IMR-90 (cell line): ENCODE data around the gene TNS3. TPM values are rescaled to one million over a fixed set of nuclear protein-coding genes. Genes with fewer than 3 reads are reported as not detected.

Experiments used
- ATAC-seq: fragments of 200-7000 bp; cut with Tn5 transposase; 2 replicates; pipeline ENCODE4 v1.9.1; 2020; ENCODE audit warnings: low read depth, mild to moderate bottlenecking, moderate library complexity
- BruUV-seq: library from RNA; stranded (reverse); fragments of 400-500 nt; replicated peaks from 2 replicates; lab custom pipeline; 2021; lab: Mats Ljungman, UMichigan
- CTCF ChIA-PET: fragments of 300-600 bp; formaldehyde crosslinking; extraction: SDS; loops from one replicate; lab custom pipeline; 2021; ENCODE audit warnings: antibody characterized with exemption; lab: Yijun Ruan, JAX
- POLR2A ChIA-PET: fragments of 300-600 bp; sonication (Branson Sonifier 250); formaldehyde crosslinking; loops from one replicate; lab custom pipeline; 2022; ENCODE audit warnings: antibody characterized with exemption; ENCODE audit not compliant: unreplicated experiment; lab: Charles Lee
- DNase-seq: peaks from one replicate; pipeline ENCODE4 v3.0.0; 2013
- H2AFZ ChIP-seq: replicated peaks from 2 replicates; pipeline ENCODE3; 2013; ENCODE audit warnings: low read length, mild to moderate bottlenecking; ENCODE audit not compliant: poor library complexity
- H2AK5ac ChIP-seq: 2 replicates; pipeline ENCODE4 v1.6.1; 2013; ENCODE audit warnings: low read depth, low read length, inconsistent platforms
- H2AK9ac ChIP-seq: replicated peaks from 2 replicates; pipeline ENCODE3; 2013; ENCODE audit warnings: mild to moderate bottlenecking, low read depth, low read length, moderate library complexity; ENCODE audit not compliant: poor library complexity
- H2BK120ac ChIP-seq: 2 replicates; pipeline ENCODE4 v1.6.1; 2013; ENCODE audit warnings: low read depth, low read length, inconsistent platforms
- H2BK15ac ChIP-seq: 3 replicates; pipeline ENCODE4 v1.6.1; 2013; ENCODE audit warnings: low read depth, low read length, inconsistent platforms
- H2BK20ac ChIP-seq: 2 replicates; pipeline ENCODE4 v1.6.1; 2013; ENCODE audit warnings: low read depth, mild to moderate bottlenecking, inconsistent platforms, low read length, moderate library complexity
- H2BK5ac ChIP-seq: 2 replicates; pipeline ENCODE4 v1.6.1; 2013; ENCODE audit warnings: mild to moderate bottlenecking, low read depth, low read length, inconsistent platforms; ENCODE audit not compliant: poor library complexity, severe bottlenecking
- H3K14ac ChIP-seq: replicated peaks from 2 replicates; pipeline ENCODE4 v1.6.1; 2013; ENCODE audit warnings: low read depth, low read length, inconsistent platforms
- H3K18ac ChIP-seq: 2 replicates; pipeline ENCODE4 v1.6.1; 2013; ENCODE audit warnings: low read depth, low read length, control low read depth
- H3K23ac ChIP-seq: 2 replicates; pipeline ENCODE4 v1.6.1; 2013; ENCODE audit warnings: low read depth, low read length, inconsistent platforms
- H3K27ac ChIP-seq: 2 replicates; pipeline ENCODE4 v1.5.1; 2013; ENCODE audit warnings: mild to moderate bottlenecking, control low read depth, low read length; ENCODE audit not compliant: insufficient read depth
- H3K27me3 ChIP-seq: 2 replicates; pipeline ENCODE4 v1.6.1; 2013; ENCODE audit warnings: low read length; ENCODE audit not compliant: control insufficient read depth, insufficient read depth
- H3K36me3 ChIP-seq: 2 replicates; pipeline ENCODE4 v1.6.1; 2013; ENCODE audit warnings: low read length, mixed read lengths; ENCODE audit not compliant: control insufficient read depth, insufficient read depth
- H3K4ac ChIP-seq: 2 replicates; pipeline ENCODE4 v1.6.1; 2013; ENCODE audit warnings: low read depth, low read length, inconsistent platforms
- H3K4me1 ChIP-seq: 2 replicates; pipeline ENCODE4 v1.6.1; 2013; ENCODE audit warnings: low read length, mixed read lengths; ENCODE audit not compliant: control insufficient read depth, insufficient read depth
- H3K4me2 ChIP-seq: 2 replicates; pipeline ENCODE4 v1.6.1; 2013; ENCODE audit warnings: low read depth, mild to moderate bottlenecking, control low read depth, low read length, moderate library complexity
- H3K4me3 ChIP-seq: 2 replicates; pipeline ENCODE4 v1.5.1; 2013; ENCODE audit warnings: low read depth, mild to moderate bottlenecking, control low read depth, low read length, moderate library complexity; ENCODE audit not compliant: insufficient read depth
- H3K56ac ChIP-seq: 2 replicates; pipeline ENCODE4 v1.6.1; 2013; ENCODE audit warnings: low read length, inconsistent platforms; ENCODE audit not compliant: insufficient read depth; ENCODE audit errors: extremely low read depth
- H3K79me1 ChIP-seq, 2 experiments: 2 replicates each; pipeline ENCODE4 v1.6.1; 2013; ENCODE audit warnings: low read length in 2 of 2, inconsistent platforms in 1 of 2, low read depth in 1 of 2
- H3K9ac ChIP-seq: 2 replicates; pipeline ENCODE4 v1.6.1; 2013; ENCODE audit warnings: low read depth, low read length, control low read depth
- H3K9me1 ChIP-seq: 2 replicates; pipeline ENCODE4 v1.6.1; 2013; ENCODE audit warnings: low read length, inconsistent platforms; ENCODE audit not compliant: insufficient read depth
- H3K9me3 ChIP-seq: 2 replicates; pipeline ENCODE4 v1.6.1; 2013; ENCODE audit warnings: low read length; ENCODE audit not compliant: control insufficient read depth, insufficient read depth
- H4K20me1 ChIP-seq: 2 replicates; pipeline ENCODE4 v1.6.1; 2013; ENCODE audit warnings: low read length, inconsistent platforms; ENCODE audit not compliant: insufficient read depth
- H4K5ac ChIP-seq: 2 replicates; pipeline ENCODE4 v1.6.1; 2013; ENCODE audit warnings: mild to moderate bottlenecking, low read depth, low read length, control low read depth
- H4K8ac ChIP-seq, 2 experiments: 2 replicates each; pipeline ENCODE4 v1.6.1; 2013; ENCODE audit warnings: low read depth in 2 of 2, low read length in 2 of 2, control low read depth in 1 of 2, inconsistent platforms in 1 of 2
- H4K91ac ChIP-seq: 2 replicates; pipeline ENCODE4 v1.6.1; 2013; ENCODE audit warnings: low read depth, low read length, inconsistent platforms; ENCODE audit not compliant: insufficient read depth
- BHLHE40 ChIP-seq: fragments of 150-350 bp; IDR thresholded peaks from 2 replicates; pipeline ENCODE4 v1.6.1; 2016; ENCODE audit warnings: mild to moderate bottlenecking, low read depth, low read length
- CEBPB ChIP-seq: IDR thresholded peaks from 2 replicates; pipeline ENCODE4 v1.6.1; 2012; ENCODE audit warnings: low read depth, low read length, improper control_type of control experiment
- MXI1 ChIP-seq: IDR thresholded peaks from 2 replicates; pipeline ENCODE4 v1.6.1; 2012; ENCODE audit warnings: low read depth, mild to moderate bottlenecking, low read length, moderate library complexity, borderline replicate concordance
- RFX5 ChIP-seq: IDR thresholded peaks from 2 replicates; pipeline ENCODE4 v1.8.0; 2012; ENCODE audit warnings: low read depth, mild to moderate bottlenecking, low read length, moderate library complexity
- WGBS, 2 experiments: methylation state at CpG; one replicate each; pipeline versions ENCODE4 v1.1.5 to v1.1.7; 2013; ENCODE audit warnings: missing lambda C conversion rate in 2 of 2; ENCODE audit not compliant: insufficient read length in 1 of 2; ENCODE audit errors: extremely low coverage in 2 of 2; 5-methylcytosine and 5-hydroxymethylcytosine counted together
- dilution Hi-C: fragments of 300-500 bp; cut with HindIII; formaldehyde crosslinking; loops from one replicate; pipeline ENCODE4 v1.14.3; 2018; ENCODE audit warnings: low sequenced_read_pairs; ENCODE audit not compliant: unreplicated experiment
- in situ Hi-C: fragments of 300-500 bp; cut with MboI; formaldehyde crosslinking; loops from 3 replicates; pipeline ENCODE4 v1.14.3; 2019; ENCODE audit warnings: low sequenced_read_pairs, inconsistent platforms, mixed read lengths
- intact Hi-C: fragments of 100-400 bp; cut with micrococcal nuclease; formaldehyde crosslinking; loops from 2 replicates; pipeline ENCODE4 v1.10.0; 2022
- polyA plus RNA-seq, 3 experiments: library from polyadenylated mRNA; depleted of rRNA; stranded (reverse); fragments of >200 nt; gene quantifications; 2 replicates each; pipeline ENCODE4 v1.2.3, GENCODE V29; 2012; ENCODE audit warnings: low replicate concordance in 1 of 3
- total RNA-seq: library from RNA; depleted of rRNA; stranded (reverse); fragments of >200 nt; gene quantifications from 2 replicates; pipeline ENCODE4 v1.2.3, GENCODE V29; 2012
- TF ChIP-seq, protein P1 (sequence below): conservative IDR thresholded peaks from 2 replicates; pipeline ENCODE4 v1.5.1; 2012; ENCODE audit warnings: mild to moderate bottlenecking, low read depth, low read length, improper control_type of control experiment
- TF ChIP-seq, protein P2 (sequence below): fragments of 150-350 bp; IDR thresholded peaks from 2 replicates; pipeline ENCODE4 v1.6.1; 2016; ENCODE audit warnings: low read depth, mild to moderate bottlenecking, low read length, moderate library complexity, borderline replicate concordance

The TNS3 gene
- total and polyA plus RNA-seq, 2 of the 4 experiments (the other 2 are of a cell fraction), result 64.3 to 79.2 TPM

DNA sequence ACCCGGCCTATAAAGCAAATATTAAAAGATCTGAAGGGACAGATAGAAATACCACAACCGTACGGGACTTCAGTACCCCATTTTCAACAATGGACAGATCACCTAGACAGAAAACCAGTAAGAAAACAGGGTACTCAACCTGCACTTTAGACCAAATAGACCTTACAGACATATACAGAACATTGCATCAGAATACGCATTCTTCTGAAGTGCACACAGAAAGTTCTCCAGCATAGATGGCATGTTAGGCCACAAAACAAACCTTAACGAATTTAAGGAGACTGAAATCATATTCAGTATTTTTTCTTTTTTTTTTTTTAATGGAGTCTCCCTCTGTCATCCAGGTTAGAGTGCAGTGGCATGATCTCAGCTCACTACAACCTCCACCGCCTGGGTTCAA, 151.5 kb downstream of the TNS3 start:
- no peak overlapping the region for H2BK120ac ChIP-seq
- no peaks in the 10 kb centered on the region for H3K27me3 ChIP-seq
- dilution Hi-C loops (no loop called here), in situ Hi-C loops (loop anchor here (10.0 kb wide), 1 partner anchor 514 kb away; the partner anchor contains the start of gene PKD1L1), intact Hi-C loops (no loop called here)
- H3K4me1 ChIP-seq, result peaks cover 2% of the 10 kb centered on the region; the same call in 1 of the 2 replicates
- no peak overlapping the region for H3K18ac ChIP-seq
- no peak overlapping the region for H3K23ac ChIP-seq
- peaks cover 33% of the 10 kb centered on the region for H3K36me3 ChIP-seq
- H2BK15ac ChIP-seq, result no peak overlapping the region
- no peak overlapping the region for H2AK9ac ChIP-seq
- CTCF ChIA-PET, result interaction anchor here (0.6 kb wide), 1 partner anchor 8 kb away, joined by 3 read pairs; no protein-coding TSS in a partner anchor
- no peak for DNase-seq
- ATAC-seq, result no peak
- POLR2A ChIA-PET, result no interaction called here
- H3K56ac ChIP-seq, result no peak overlapping the region
- TF ChIP-seq BHLHE40, result no peak
- TF ChIP-seq CEBPB, result no peak
- no peak for TF ChIP-seq MXI1
- TF ChIP-seq, protein P1, sequence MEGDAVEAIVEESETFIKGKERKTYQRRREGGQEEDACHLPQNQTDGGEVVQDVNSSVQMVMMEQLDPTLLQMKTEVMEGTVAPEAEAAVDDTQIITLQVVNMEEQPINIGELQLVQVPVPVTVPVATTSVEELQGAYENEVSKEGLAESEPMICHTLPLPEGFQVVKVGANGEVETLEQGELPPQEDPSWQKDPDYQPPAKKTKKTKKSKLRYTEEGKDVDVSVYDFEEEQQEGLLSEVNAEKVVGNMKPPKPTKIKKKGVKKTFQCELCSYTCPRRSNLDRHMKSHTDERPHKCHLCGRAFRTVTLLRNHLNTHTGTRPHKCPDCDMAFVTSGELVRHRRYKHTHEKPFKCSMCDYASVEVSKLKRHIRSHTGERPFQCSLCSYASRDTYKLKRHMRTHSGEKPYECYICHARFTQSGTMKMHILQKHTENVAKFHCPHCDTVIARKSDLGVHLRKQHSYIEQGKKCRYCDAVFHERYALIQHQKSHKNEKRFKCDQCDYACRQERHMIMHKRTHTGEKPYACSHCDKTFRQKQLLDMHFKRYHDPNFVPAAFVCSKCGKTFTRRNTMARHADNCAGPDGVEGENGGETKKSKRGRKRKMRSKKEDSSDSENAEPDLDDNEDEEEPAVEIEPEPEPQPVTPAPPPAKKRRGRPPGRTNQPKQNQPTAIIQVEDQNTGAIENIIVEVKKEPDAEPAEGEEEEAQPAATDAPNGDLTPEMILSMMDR, result no peak
- TF ChIP-seq, protein P2, sequence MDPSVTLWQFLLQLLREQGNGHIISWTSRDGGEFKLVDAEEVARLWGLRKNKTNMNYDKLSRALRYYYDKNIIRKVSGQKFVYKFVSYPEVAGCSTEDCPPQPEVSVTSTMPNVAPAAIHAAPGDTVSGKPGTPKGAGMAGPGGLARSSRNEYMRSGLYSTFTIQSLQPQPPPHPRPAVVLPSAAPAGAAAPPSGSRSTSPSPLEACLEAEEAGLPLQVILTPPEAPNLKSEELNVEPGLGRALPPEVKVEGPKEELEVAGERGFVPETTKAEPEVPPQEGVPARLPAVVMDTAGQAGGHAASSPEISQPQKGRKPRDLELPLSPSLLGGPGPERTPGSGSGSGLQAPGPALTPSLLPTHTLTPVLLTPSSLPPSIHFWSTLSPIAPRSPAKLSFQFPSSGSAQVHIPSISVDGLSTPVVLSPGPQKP, result no peak
- no peak for TF ChIP-seq RFX5
- H4K8ac ChIP-seq, result no peak overlapping the region
- H3K14ac ChIP-seq, result no peak overlapping the region
- H3K9me1 ChIP-seq, result 0 out of 2 replicates have a peak, but pooled peaks cover 6% of the 10 kb centered on the region
- H3K9ac ChIP-seq, result no peak overlapping the region
- no peak overlapping the region for H4K91ac ChIP-seq
- peaks cover 22 to 60% of the 10 kb centered on the region in 2 experiments; a peak in 2 of 4 replicates for H3K79me1 ChIP-seq
- no TSS peak for BruUV-seq
- H2BK5ac ChIP-seq, result no peak overlapping the region
- no peak overlapping the region for H4K5ac ChIP-seq
- no peak overlapping the region for H3K4me2 ChIP-seq
- no peaks in the 10 kb centered on the region for H3K9me3 ChIP-seq
- WGBS, 2 experiments, result no CpG with 5 or more reads among the region's 6 CpGs
- no peak overlapping the region for H2AK5ac ChIP-seq
- no peak overlapping the region for H2AFZ ChIP-seq
- H3K4ac ChIP-seq, result no peak overlapping the region
- no peak overlapping the region for H2BK20ac ChIP-seq
- peaks cover 18% of the 10 kb centered on the region for H4K20me1 ChIP-seq
- H3K4me3 ChIP-seq, result no peak overlapping the region
- no peak overlapping the region for H3K27ac ChIP-seq
